ENCODE data around the gene RPS6KB1. TPM values are rescaled to one million over a fixed set of nuclear protein-coding genes. Genes with fewer than 3 reads are reported as not detected.

RPS6KB1 gene
- total RNA-seq, 1 donor from 2014 or later = 19.2 TPM

- no peak overlapping the region for H3K4me3 ChIP-seq (ENCODE audit: low read depth, low read length)
- TF ChIP-seq, protein P1, sequence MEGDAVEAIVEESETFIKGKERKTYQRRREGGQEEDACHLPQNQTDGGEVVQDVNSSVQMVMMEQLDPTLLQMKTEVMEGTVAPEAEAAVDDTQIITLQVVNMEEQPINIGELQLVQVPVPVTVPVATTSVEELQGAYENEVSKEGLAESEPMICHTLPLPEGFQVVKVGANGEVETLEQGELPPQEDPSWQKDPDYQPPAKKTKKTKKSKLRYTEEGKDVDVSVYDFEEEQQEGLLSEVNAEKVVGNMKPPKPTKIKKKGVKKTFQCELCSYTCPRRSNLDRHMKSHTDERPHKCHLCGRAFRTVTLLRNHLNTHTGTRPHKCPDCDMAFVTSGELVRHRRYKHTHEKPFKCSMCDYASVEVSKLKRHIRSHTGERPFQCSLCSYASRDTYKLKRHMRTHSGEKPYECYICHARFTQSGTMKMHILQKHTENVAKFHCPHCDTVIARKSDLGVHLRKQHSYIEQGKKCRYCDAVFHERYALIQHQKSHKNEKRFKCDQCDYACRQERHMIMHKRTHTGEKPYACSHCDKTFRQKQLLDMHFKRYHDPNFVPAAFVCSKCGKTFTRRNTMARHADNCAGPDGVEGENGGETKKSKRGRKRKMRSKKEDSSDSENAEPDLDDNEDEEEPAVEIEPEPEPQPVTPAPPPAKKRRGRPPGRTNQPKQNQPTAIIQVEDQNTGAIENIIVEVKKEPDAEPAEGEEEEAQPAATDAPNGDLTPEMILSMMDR (IDR thresholded peaks at IDR 0.05; ENCODE audit: insufficient read depth, low read length, poor library complexity, severe bottlenecking) = no peak
- no peaks in the 10 kb centered on the region for H3K27me3 ChIP-seq (ENCODE audit: control insufficient read depth, insufficient read depth, low read length)
- DNase-seq (ENCODE audit: low read depth) = no peak
- no peaks in the 10 kb centered on the region for H3K36me3 ChIP-seq (ENCODE audit: control insufficient read depth, insufficient read depth, low read length)
Measured at GRCh38 chr17:59856859-59857794, 35.8 kb upstream of the RPS6KB1 start.

GRCh38 chr17:59858167-59858816 lies 34.6 kb upstream of the RPS6KB1 start:
- H3K27me3 ChIP-seq (ENCODE audit: control insufficient read depth, insufficient read depth, low read length) = no peaks in the 10 kb centered on the region
- TF ChIP-seq, protein P1 (IDR thresholded peaks at IDR 0.05; ENCODE audit: insufficient read depth, low read length, poor library complexity, severe bottlenecking) = no peak
- H3K36me3 ChIP-seq (ENCODE audit: control insufficient read depth, insufficient read depth, low read length) = no peaks in the 10 kb centered on the region
- no peak for DNase-seq (ENCODE audit: low read depth)
- no peak overlapping the region for H3K4me3 ChIP-seq (ENCODE audit: low read depth, low read length)

DNA sequence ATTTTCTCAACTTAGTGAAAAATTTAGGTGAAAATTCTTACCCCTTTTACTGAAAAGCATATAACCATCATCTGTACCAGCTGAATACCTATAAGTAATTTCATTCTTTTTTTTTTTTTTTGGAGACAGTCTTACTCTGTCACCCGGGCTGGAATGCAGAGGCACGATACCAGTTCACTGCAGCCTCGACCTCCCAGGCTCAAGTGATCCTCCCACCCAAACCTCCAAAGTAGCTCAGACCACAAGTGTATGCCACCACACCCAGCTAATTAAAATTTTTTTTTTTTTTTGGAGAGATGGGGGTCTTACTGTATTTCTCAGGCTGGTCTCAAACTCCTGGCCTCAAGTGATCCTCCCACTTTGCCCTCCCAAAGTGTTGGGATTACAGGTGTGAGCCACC lies 34.0 kb upstream of the RPS6KB1 start:
- no peak overlapping the region for H3K4me3 ChIP-seq (ENCODE audit: low read depth, low read length)
- DNase-seq (ENCODE audit: low read depth) = no peak
- H3K27me3 ChIP-seq (ENCODE audit: control insufficient read depth, insufficient read depth, low read length) = no peaks in the 10 kb centered on the region
- TF ChIP-seq, protein P1 (IDR thresholded peaks at IDR 0.05; ENCODE audit: insufficient read depth, low read length, poor library complexity, severe bottlenecking) = no peak
- H3K36me3 ChIP-seq (ENCODE audit: control insufficient read depth, insufficient read depth, low read length) = no peaks in the 10 kb centered on the region

GRCh38 chr17:59859444-59860025 lies 33.4 kb upstream of the RPS6KB1 start:
- H3K4me3 ChIP-seq (ENCODE audit: low read depth, low read length) = no peak overlapping the region
- no peaks in the 10 kb centered on the region for H3K27me3 ChIP-seq (ENCODE audit: control insufficient read depth, insufficient read depth, low read length)
- no peak for DNase-seq (ENCODE audit: low read depth)
- TF ChIP-seq, protein P1 (IDR thresholded peaks at IDR 0.05; ENCODE audit: insufficient read depth, low read length, poor library complexity, severe bottlenecking) = no peak
- H3K36me3 ChIP-seq (ENCODE audit: control insufficient read depth, insufficient read depth, low read length) = no peaks in the 10 kb centered on the region

DNA sequence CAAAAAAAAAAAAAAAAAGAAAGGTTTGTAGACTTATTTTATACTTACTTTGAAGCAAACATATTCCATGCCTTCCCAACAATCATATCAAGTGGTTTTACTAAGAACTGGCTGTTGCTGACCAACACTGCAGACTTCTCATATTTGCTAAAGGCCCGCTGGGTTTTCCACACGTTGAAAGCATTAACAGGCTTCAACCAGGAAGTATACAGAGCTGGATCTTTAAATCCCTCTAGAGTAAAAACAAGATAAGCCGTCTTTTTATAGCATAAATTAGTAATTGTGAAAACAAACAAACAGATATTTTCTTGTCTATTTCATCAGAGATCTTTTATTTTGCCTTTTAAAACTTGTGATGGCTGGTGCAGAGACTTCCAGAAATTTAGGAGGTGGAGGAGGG lies 29.3 kb upstream of the RPS6KB1 start:
- TF ChIP-seq, protein P1 (IDR thresholded peaks at IDR 0.05; ENCODE audit: insufficient read depth, low read length, poor library complexity, severe bottlenecking) = no peak
- no peaks in the 10 kb centered on the region for H3K27me3 ChIP-seq (ENCODE audit: control insufficient read depth, insufficient read depth, low read length)
- H3K4me3 ChIP-seq (ENCODE audit: low read depth, low read length) = no peak overlapping the region
- no peak for DNase-seq (ENCODE audit: low read depth)
- no peaks in the 10 kb centered on the region for H3K36me3 ChIP-seq (ENCODE audit: control insufficient read depth, insufficient read depth, low read length)
